Natural killer cell (primary cell): ENCODE results near the gene TIMP3. TPM values are rescaled to one million over a fixed set of nuclear protein-coding genes. Genes with fewer than 3 reads are reported as not detected.
A peak's percentile ranks its signal among the peaks of the same experiment; 100 is the strongest.

Source experiments
- ATAC-seq, 3 donors: fragments of 150-1000 bp in 2 of 3; fragments of 200-7000 bp in 1 of 3; cut with Tn5 transposase; 1 replicate in 1 of 3; 2 replicates in 2 of 3; pipeline ENCODE4 v1.10.0; 2021; ENCODE audit warnings: mild to moderate bottlenecking in 2 of 3, moderate library complexity in 2 of 3
- DNase-seq, 2 donors: peaks; one replicate each; pipeline versions ENCODE4 v3.0.0 to v3.0.0-alpha.2; 2013 to 2021; ENCODE audit warnings: mixed read lengths in 1 of 2
- H3K27ac ChIP-seq: one replicate; pipeline ENCODE4 v1.5.1; 2013; ENCODE audit warnings: mild to moderate bottlenecking, low read length
- H3K27me3 ChIP-seq: one replicate; pipeline ENCODE4 v1.6.1; 2013; ENCODE audit warnings: low read length; ENCODE audit not compliant: control insufficient read depth, insufficient read depth
- H3K36me3 ChIP-seq: one replicate; pipeline ENCODE4 v1.6.1; 2013; ENCODE audit warnings: low read length; ENCODE audit not compliant: control insufficient read depth, insufficient read depth
- H3K4me1 ChIP-seq: one replicate; pipeline ENCODE4 v1.6.1; 2013; ENCODE audit warnings: low read length; ENCODE audit not compliant: control insufficient read depth, insufficient read depth
- H3K4me3 ChIP-seq: one replicate; pipeline ENCODE4 v1.5.1; 2013; ENCODE audit warnings: low read length
- H3K9me3 ChIP-seq: one replicate; pipeline ENCODE4 v1.6.1; 2013; ENCODE audit warnings: low read length; ENCODE audit not compliant: control insufficient read depth, insufficient read depth
- H3K27ac Mint-ChIP-seq, 2 donors: one replicate each; pipeline ENCODE4 v1.8.0; 2022; ENCODE audit warnings: mild to moderate bottlenecking in 2 of 2, mixed read lengths in 2 of 2, moderate library complexity in 1 of 2
- H3K27me3 Mint-ChIP-seq, 2 donors: one replicate each; pipeline ENCODE4 v1.8.0; 2022; ENCODE audit warnings: low read depth in 2 of 2, mixed read lengths in 2 of 2
- H3K36me3 Mint-ChIP-seq: one replicate; pipeline ENCODE4 v1.8.0; 2022; ENCODE audit warnings: mixed read lengths
- H3K4me1 Mint-ChIP-seq, 2 donors: one replicate each; pipeline ENCODE4 v1.8.0; 2022; ENCODE audit warnings: mixed read lengths in 2 of 2
- H3K4me3 Mint-ChIP-seq: one replicate; pipeline ENCODE4 v1.8.0; 2022; ENCODE audit warnings: mild to moderate bottlenecking, moderate library complexity, mixed read lengths
- H3K9me3 Mint-ChIP-seq, 2 donors: one replicate each; pipeline ENCODE4 v1.8.0; 2022; ENCODE audit warnings: mixed read lengths in 2 of 2
- WGBS: methylation state at CpG from one replicate; pipeline ENCODE4 v1.1.7; 2013; ENCODE audit warnings: missing lambda C conversion rate; ENCODE audit not compliant: insufficient coverage; 5-methylcytosine and 5-hydroxymethylcytosine counted together
- intact Hi-C: fragments of 100-400 bp; cut with micrococcal nuclease; formaldehyde crosslinking; loops from one replicate; pipeline ENCODE4 v1.14.2; 2022
- total RNA-seq, 4 donors: library from RNA; stranded (reverse); fragments of 120-200 nt in 1 of 4; gene quantifications; one replicate each; pipeline versions ENCODE4 v1.2.3 to v1.2.4, GENCODE V29; 2013 to 2022
- TF ChIP-seq, protein P1 (sequence below): fragments of 200-600 bp; IDR thresholded peaks from one replicate; pipeline ENCODE4 v1.8.0; 2022; ENCODE audit warnings: antibody characterized with exemption

The TIMP3 gene
- total RNA-seq, 3 donors from 2014 or later (not counting 1 experiment from before 2014, with no cell fraction given) = 0.12 TPM; not detected in 2

DNA sequence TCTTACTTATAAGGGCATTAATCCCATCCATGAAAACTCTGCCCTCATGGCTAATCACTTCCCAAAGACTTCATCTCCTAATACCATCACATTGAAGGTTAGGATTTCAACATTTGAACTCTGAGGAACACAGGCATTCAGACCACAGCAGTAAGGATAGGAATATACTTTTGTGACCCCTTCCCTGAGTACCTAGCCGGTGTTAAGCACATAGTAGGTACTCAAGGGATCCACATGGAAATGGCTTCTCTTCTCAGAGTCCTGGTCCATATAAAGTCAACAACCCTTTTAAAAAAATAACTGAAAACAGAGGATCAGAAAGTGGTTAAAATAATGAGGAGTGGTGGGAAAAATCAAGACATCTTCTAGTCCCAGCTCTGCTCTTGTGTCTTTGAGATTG, 78.0 kb downstream of the TIMP3 start:
- Mint-ChIP-seq H3K27ac (no peak overlapping the region), H3K36me3 (no peaks in the 10 kb centered on the region), H3K9me3 (no peaks in the 10 kb centered on the region), H3K27me3 (peaks cover 28 to 36% of the 10 kb centered on the region in 2 donors), H3K4me1 (no peaks in the 10 kb centered on the region), H3K4me3 (no peak overlapping the region)
- no peak overlapping the region for H3K27ac ChIP-seq
- H3K4me3 ChIP-seq = no peak overlapping the region
- no peak for ATAC-seq
- H3K27me3 ChIP-seq = peaks cover 2% of the 10 kb centered on the region
- intact Hi-C loops = no loop called here
- no peaks in the 10 kb centered on the region for H3K36me3 ChIP-seq
- no peaks in the 10 kb centered on the region for H3K4me1 ChIP-seq
- no peaks in the 10 kb centered on the region for H3K9me3 ChIP-seq
- TF ChIP-seq, protein P1, sequence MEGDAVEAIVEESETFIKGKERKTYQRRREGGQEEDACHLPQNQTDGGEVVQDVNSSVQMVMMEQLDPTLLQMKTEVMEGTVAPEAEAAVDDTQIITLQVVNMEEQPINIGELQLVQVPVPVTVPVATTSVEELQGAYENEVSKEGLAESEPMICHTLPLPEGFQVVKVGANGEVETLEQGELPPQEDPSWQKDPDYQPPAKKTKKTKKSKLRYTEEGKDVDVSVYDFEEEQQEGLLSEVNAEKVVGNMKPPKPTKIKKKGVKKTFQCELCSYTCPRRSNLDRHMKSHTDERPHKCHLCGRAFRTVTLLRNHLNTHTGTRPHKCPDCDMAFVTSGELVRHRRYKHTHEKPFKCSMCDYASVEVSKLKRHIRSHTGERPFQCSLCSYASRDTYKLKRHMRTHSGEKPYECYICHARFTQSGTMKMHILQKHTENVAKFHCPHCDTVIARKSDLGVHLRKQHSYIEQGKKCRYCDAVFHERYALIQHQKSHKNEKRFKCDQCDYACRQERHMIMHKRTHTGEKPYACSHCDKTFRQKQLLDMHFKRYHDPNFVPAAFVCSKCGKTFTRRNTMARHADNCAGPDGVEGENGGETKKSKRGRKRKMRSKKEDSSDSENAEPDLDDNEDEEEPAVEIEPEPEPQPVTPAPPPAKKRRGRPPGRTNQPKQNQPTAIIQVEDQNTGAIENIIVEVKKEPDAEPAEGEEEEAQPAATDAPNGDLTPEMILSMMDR = no peak
- WGBS = 90% methylated on average over 1 of the region's 1 CpG
- no peak for DNase-seq

DNA sequence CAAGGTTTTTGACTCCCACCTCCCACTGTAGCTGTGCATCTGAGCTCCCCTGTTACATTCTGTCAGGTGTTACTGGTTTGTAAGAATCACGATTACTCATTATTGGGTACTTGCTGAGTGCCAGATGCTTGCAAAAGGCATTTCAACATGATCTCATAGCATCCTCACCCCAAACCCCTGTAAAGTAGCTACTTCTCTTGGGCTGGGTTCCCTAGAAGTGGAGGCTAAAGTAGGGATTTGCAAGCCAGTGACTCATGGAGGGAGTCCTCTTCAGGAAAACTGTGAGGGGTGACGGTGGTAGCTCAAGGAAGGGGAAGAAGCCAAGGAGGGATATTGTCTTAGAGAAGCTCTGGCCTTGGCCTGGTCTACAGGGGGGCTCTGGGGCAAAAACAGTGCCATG, 78.6 kb downstream of the TIMP3 start:
- TF ChIP-seq, protein P1 = no peak
- Mint-ChIP-seq H3K27me3 (peaks cover 28 to 36% of the 10 kb centered on the region in 2 donors), H3K4me1 (no peaks in the 10 kb centered on the region), H3K4me3 (no peak overlapping the region), H3K36me3 (no peaks in the 10 kb centered on the region), H3K9me3 (no peaks in the 10 kb centered on the region), H3K27ac (no peak overlapping the region)
- Histone ChIP-seq H3K36me3 (no peaks in the 10 kb centered on the region), H3K9me3 (no peaks in the 10 kb centered on the region), H3K27me3 (peaks cover 2% of the 10 kb centered on the region), H3K27ac (no peak overlapping the region), H3K4me1 (no peaks in the 10 kb centered on the region), H3K4me3 (no peak overlapping the region)
- ATAC-seq (no peak), DNase-seq (no peak)
- intact Hi-C loops = no loop called here
- 58% methylated on average over 2 of the region's 2 CpGs for WGBS

DNA sequence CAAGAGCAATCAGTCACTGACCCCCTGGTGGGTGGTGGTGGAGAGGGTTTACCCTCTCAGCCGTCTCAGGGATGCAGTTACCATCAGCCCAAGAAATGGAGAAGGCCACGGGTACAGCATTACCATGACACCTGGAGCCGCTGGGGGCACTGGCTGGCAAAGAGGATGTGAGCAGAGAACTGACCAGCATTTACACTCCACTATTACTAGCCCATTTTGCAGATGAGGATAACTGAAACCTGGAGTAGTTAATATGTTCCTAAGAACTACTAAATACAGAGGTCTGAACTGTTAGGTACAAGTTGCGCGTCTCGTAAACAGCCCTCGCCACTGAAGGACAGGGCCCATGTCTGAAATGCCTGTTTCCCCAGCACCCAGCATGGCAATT, 79.0 kb downstream of the TIMP3 start:
- intact Hi-C loops = no loop called here
- no peaks in the 10 kb centered on the region for H3K4me1 ChIP-seq
- H3K9me3 ChIP-seq = no peaks in the 10 kb centered on the region
- no peak for ATAC-seq
- no peak overlapping the region for H3K27ac Mint-ChIP-seq
- no peak overlapping the region for H3K4me3 ChIP-seq
- TF ChIP-seq, protein P1 = no peak
- H3K36me3 Mint-ChIP-seq = no peaks in the 10 kb centered on the region
- no peak for DNase-seq
- no peak overlapping the region for H3K27ac ChIP-seq
- peaks cover 28 to 36% of the 10 kb centered on the region in 2 donors for H3K27me3 Mint-ChIP-seq
- H3K4me1 Mint-ChIP-seq = no peaks in the 10 kb centered on the region
- H3K27me3 ChIP-seq = peaks cover 2% of the 10 kb centered on the region
- H3K4me3 Mint-ChIP-seq = no peak overlapping the region
- no peaks in the 10 kb centered on the region for H3K9me3 Mint-ChIP-seq
- WGBS = 84% methylated on average over 7 of the region's 7 CpGs
- no peaks in the 10 kb centered on the region for H3K36me3 ChIP-seq

DNA sequence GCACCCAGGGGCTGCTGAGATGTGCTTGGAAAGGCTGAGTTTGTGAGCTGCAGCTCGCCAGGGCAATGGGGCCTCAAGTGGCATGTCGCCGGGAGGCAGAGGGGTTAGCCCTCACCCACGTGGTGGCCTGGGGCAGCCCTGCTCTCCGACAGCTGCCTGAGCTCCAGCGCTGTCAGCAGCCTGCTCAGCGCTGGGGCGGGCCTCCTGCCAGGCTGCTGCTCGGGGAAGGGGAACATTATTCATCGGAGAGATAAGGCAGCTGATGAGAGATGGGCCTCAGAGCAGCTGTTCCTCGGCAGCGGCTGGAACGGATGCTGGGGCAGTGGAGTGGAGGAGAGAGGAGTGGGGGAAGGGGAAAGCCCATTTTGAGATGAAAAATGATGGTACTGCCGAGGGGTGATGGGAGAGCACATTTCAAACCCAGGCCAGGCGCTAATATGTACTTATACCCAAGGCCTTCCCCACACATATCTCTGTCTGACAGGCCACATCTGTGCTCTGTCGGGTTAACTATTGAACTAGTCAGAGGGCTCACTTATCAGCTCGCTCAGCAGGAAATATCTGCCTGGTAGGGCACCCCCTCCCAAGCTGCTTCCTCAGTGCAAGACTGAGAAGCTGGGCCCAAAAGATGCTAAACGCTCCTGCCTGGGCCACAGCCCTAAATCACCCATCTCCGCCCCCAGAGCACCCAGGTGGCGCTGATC, 79.5 kb downstream of the TIMP3 start:
- no peak overlapping the region for H3K27ac Mint-ChIP-seq
- no peak for ATAC-seq
- Histone ChIP-seq H3K27ac (no peak overlapping the region), H3K27me3 (peaks cover 2% of the 10 kb centered on the region), H3K4me1 (no peaks in the 10 kb centered on the region), H3K4me3 (no peak overlapping the region), H3K9me3 (no peaks in the 10 kb centered on the region), H3K36me3 (no peaks in the 10 kb centered on the region)
- no peaks in the 10 kb centered on the region for H3K9me3 Mint-ChIP-seq
- no peaks in the 10 kb centered on the region for H3K36me3 Mint-ChIP-seq
- intact Hi-C loops = no loop called here
- H3K4me3 Mint-ChIP-seq = no peak overlapping the region
- no peaks in the 10 kb centered on the region for H3K4me1 Mint-ChIP-seq
- 18% methylated on average over 20 of the region's 20 CpGs for WGBS
- H3K27me3 Mint-ChIP-seq = peaks cover 28 to 40% of the 10 kb centered on the region in 2 donors
- peak in 1 of 2 donors; percentile 25 for DNase-seq
- TF ChIP-seq, protein P1 = no peak
